Smooth muscle cell (in vitro differentiated cells): Measurements from ENCODE around the gene MEX3C. TPM values are rescaled to one million over a fixed set of nuclear protein-coding genes. Genes with fewer than 3 reads are reported as not detected.
A peak's percentile ranks its signal among the peaks of the same experiment; 100 is the strongest.

Experiments used
- DNase-seq: peaks from one replicate; lab custom pipeline; 2025; ENCODE audit not compliant: unreplicated experiment; lab: John Stamatoyannopoulos, UW
- H2AFZ ChIP-seq: fragments of 200-600 bp; sonication (generic); 2 replicates; pipeline ENCODE4 v1.6.0; 2016; ENCODE audit warnings: antibody characterized with exemption, low read depth, mild to moderate bottlenecking
- H3F3A ChIP-seq: fragments of 200-600 bp; sonication (generic); 2 replicates; pipeline ENCODE4 v1.6.0; 2017; ENCODE audit warnings: antibody characterized with exemption, low read depth
- H3K27ac ChIP-seq: fragments of 200-600 bp; sonication (generic); 2 replicates; pipeline ENCODE4 v1.5.1; 2016; ENCODE audit warnings: low read depth, mild to moderate bottlenecking
- H3K27me3 ChIP-seq: fragments of 200-600 bp; sonication (generic); 2 replicates; pipeline ENCODE4 v1.6.1; 2016; ENCODE audit warnings: low read depth, mild to moderate bottlenecking
- H3K36me3 ChIP-seq: fragments of 200-600 bp; sonication (generic); 2 replicates; pipeline ENCODE4 v1.5.1; 2016; ENCODE audit warnings: low read depth
- H3K4me1 ChIP-seq: fragments of 200-600 bp; sonication (generic); 2 replicates; pipeline ENCODE4 v1.5.1; 2016; ENCODE audit warnings: low read depth
- H3K4me2 ChIP-seq: fragments of 200-600 bp; sonication (generic); 2 replicates; pipeline ENCODE4 v1.6.0; 2016; ENCODE audit warnings: mild to moderate bottlenecking
- H3K4me3 ChIP-seq: fragments of 200-600 bp; sonication (generic); 2 replicates; pipeline ENCODE4 v1.5.1; 2016; ENCODE audit warnings: mild to moderate bottlenecking
- H3K79me2 ChIP-seq: fragments of 200-600 bp; sonication (generic); 2 replicates; pipeline ENCODE4 v1.6.0; 2016; ENCODE audit warnings: low read depth, mild to moderate bottlenecking
- H3K9ac ChIP-seq: fragments of 200-600 bp; sonication (generic); 2 replicates; pipeline ENCODE4 v1.6.0; 2016; ENCODE audit warnings: low read depth
- H3K9me3 ChIP-seq: fragments of 200-600 bp; sonication (generic); replicated peaks from 2 replicates; pipeline ENCODE4 v1.5.1; 2016; ENCODE audit warnings: low read depth
- H4K20me1 ChIP-seq: fragments of 200-600 bp; sonication (generic); 2 replicates; pipeline ENCODE4 v1.6.0; 2016; ENCODE audit warnings: low read depth
- CTCF ChIP-seq: fragments of 200-600 bp; sonication (generic); IDR thresholded peaks from 2 replicates; pipeline ENCODE4 v1.5.1; 2017; ENCODE audit warnings: borderline replicate concordance, mild to moderate bottlenecking, antibody characterized with exemption; ENCODE audit not compliant: insufficient read depth, poor library complexity, severe bottlenecking
- WGBS: methylation state at CpG from one replicate; pipeline ENCODE4 v1.1.7; 2016; ENCODE audit warnings: low lambda C conversion rate; 5-methylcytosine and 5-hydroxymethylcytosine counted together
- polyA plus RNA-seq: library from polyadenylated mRNA; unstranded; fragments of >200 nt; fragmentation: Nextera tagmentation; extraction: Ambion mirVana; gene quantifications from 2 replicates; pipeline ENCODE4 v1.2.1, GENCODE V29; 2016
- total RNA-seq: library from RNA; depleted of rRNA; stranded (reverse); fragments of >200 nt; gene quantifications from 2 replicates; pipeline ENCODE4 v1.2.3, GENCODE V29; 2014

MEX3C gene
- total and polyA plus RNA-seq, 2 experiments from 2014 or later: 34.4 to 81.4 TPM

GRCh38 chr18:51192696-51193095 is 4.8 kb downstream of the MEX3C start:
- DNase-seq: no peak
- 74% methylated on average over 3 of the region's 3 CpGs for WGBS
- Histone ChIP-seq H3K79me2 (peaks cover 91% of the 10 kb centered on the region), H3K9me3 (no peaks in the 10 kb centered on the region), H3K4me1 (peaks cover 61% of the 10 kb centered on the region), H3K27me3 (no peaks in the 10 kb centered on the region), H3K9ac (peak overlapping the region; percentile 6), H3K4me2 (peak overlapping the region; percentile 93), H3K36me3 (no peaks in the 10 kb centered on the region), H3K27ac (peak overlapping the region; percentile 78), H2AFZ (no peak overlapping the region), H3F3A (peaks cover 3% of the 10 kb centered on the region), H3K4me3 (peak overlapping the region; percentile 86), H4K20me1 (peaks cover 85% of the 10 kb centered on the region)
- no peak for TF ChIP-seq CTCF

DNA sequence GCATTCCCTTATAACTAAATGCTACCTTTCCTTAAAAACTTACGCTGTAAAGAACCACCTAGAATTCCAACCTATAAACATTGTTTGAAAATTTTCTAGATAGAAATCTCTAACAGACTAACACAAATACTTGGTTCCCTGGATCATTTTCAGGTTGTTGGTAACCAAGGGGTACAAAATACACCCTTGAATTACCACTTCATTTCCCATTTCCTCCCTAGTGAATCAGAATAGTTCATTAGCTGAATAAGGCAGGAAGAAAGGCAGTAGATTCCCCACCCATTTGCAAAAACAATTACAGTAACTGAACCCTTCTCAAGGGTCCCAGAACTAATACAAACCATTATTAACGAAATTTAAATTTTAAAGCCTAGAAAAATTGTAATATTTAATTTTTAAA is 5.5 kb downstream of the MEX3C start:
- no peaks in the 10 kb centered on the region for H3K9me3 ChIP-seq
- H3F3A ChIP-seq: peaks cover 3% of the 10 kb centered on the region
- TF ChIP-seq CTCF: no peak
- peaks cover 98% of the 10 kb centered on the region for H3K79me2 ChIP-seq
- no peak overlapping the region for H2AFZ ChIP-seq
- no peaks in the 10 kb centered on the region for H3K36me3 ChIP-seq
- peak overlapping the region; percentile 78 for H3K27ac ChIP-seq
- WGBS: 76% methylated on average over 2 of the region's 2 CpGs
- H4K20me1 ChIP-seq: peaks cover 92% of the 10 kb centered on the region
- H3K4me1 ChIP-seq: peaks cover 61% of the 10 kb centered on the region
- no peaks in the 10 kb centered on the region for H3K27me3 ChIP-seq
- H3K4me3 ChIP-seq: peak overlapping the region; percentile 86
- no peak for DNase-seq
- no peak overlapping the region for H3K9ac ChIP-seq
- H3K4me2 ChIP-seq: peak overlapping the region; percentile 93

GRCh38 chr18:51191128-51191717 is 6.3 kb downstream of the MEX3C start:
- H3K4me1 ChIP-seq: peaks cover 61% of the 10 kb centered on the region
- H3K9ac ChIP-seq: no peak overlapping the region
- H3K27me3 ChIP-seq: no peaks in the 10 kb centered on the region
- H3K36me3 ChIP-seq: no peaks in the 10 kb centered on the region
- H3K4me2 ChIP-seq: peak overlapping the region; percentile 93
- WGBS: 82% methylated on average over 4 of the region's 4 CpGs
- TF ChIP-seq CTCF: no peak
- peaks cover 100% of the 10 kb centered on the region for H3K79me2 ChIP-seq
- DNase-seq: no peak
- H3K27ac ChIP-seq: peak overlapping the region; percentile 78
- H3K4me3 ChIP-seq: no peak overlapping the region
- H3F3A ChIP-seq: peaks cover 3% of the 10 kb centered on the region
- no peaks in the 10 kb centered on the region for H3K9me3 ChIP-seq
- peaks cover 100% of the 10 kb centered on the region for H4K20me1 ChIP-seq
- H2AFZ ChIP-seq: no peak overlapping the region

DNA sequence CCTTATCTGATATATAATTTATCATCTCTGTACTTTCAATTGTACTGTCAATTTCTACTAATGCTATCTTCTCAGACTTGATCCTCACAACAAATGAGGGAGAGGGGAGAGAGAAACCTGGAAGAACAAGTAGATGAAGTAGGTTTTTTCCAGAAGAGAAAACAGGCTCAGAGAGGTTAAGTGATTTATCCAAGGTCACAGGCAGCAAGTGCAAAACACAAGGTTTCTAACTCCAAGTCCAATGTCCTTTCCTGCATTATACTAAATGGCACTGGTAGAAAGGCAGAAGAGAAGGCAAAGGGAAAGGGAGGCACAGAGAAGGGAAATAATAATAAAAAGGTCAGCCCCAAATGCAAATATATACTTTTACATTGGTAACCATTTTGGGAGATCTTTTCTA is 7.5 kb downstream of the MEX3C start:
- peak overlapping the region; percentile 93 for H3K4me2 ChIP-seq

More for the DNA sequence above, 7.5 kb downstream of the MEX3C start:
- peaks cover 3% of the 10 kb centered on the region for H3F3A ChIP-seq
- H3K4me3 ChIP-seq: no peak overlapping the region
- H4K20me1 ChIP-seq: peaks cover 100% of the 10 kb centered on the region
- H3K4me1 ChIP-seq: peaks cover 61% of the 10 kb centered on the region
- DNase-seq: no peak
- no peak overlapping the region for H3K9ac ChIP-seq
- H3K27me3 ChIP-seq: no peaks in the 10 kb centered on the region
- no peak overlapping the region for H2AFZ ChIP-seq
- H3K27ac ChIP-seq: no peak overlapping the region
- no peaks in the 10 kb centered on the region for H3K36me3 ChIP-seq
- peaks cover 100% of the 10 kb centered on the region for H3K79me2 ChIP-seq
- TF ChIP-seq CTCF: no peak
- no peaks in the 10 kb centered on the region for H3K9me3 ChIP-seq
